ENCODE measurements around the gene RELA. TPM values are rescaled to one million over a fixed set of nuclear protein-coding genes. Genes with fewer than 3 reads are reported as not detected.
A peak's percentile ranks its signal among the peaks of the same experiment; 100 is the strongest.

RELA gene
- total and polyA plus RNA-seq, 2 of the 13 experiments (the other 11 are each of a cell fraction or from before 2014, with no cell fraction given) = 21.4 to 40.5 TPM

- TF ChIP-seq HBP1 (CRISPR knock-in tag; IDR thresholded peaks at IDR 0.05; ENCODE audit: low read depth) (0 out of 2 replicates have a peak, but pooled peaks have one; percentile 16), DMAP1 (CRISPR knock-in tag; IDR thresholded peaks at IDR 0.05) (no peak), ELF3 (CRISPR knock-in tag; IDR thresholded peaks at IDR 0.05) (peak; percentile 53; the same call in 1 of the 2 replicates), ONECUT2 (CRISPR knock-in tag; IDR thresholded peaks at IDR 0.05) (no peak), PLSCR1 (CRISPR knock-in tag; IDR thresholded peaks at IDR 0.05; ENCODE audit: borderline replicate concordance) (no peak), MED8 (CRISPR knock-in tag; IDR thresholded peaks at IDR 0.05; ENCODE audit: insufficient replicate concordance) (no peak), ZNF512 (CRISPR knock-in tag; IDR thresholded peaks at IDR 0.05) (no peak), HNF4G (IDR thresholded peaks at IDR 0.05; ENCODE audit: borderline replicate concordance, low read depth, low read length) (no peak), HNF4G (CRISPR knock-in tag; IDR thresholded peaks at IDR 0.05; ENCODE audit: borderline replicate concordance, low read depth) (0 out of 2 replicates have a peak, but pooled peaks have one; percentile 25), CHD4 (IDR thresholded peaks at IDR 0.05; ENCODE audit: borderline replicate concordance, low read length) (no peak; the same call in 1 of the 2 replicates), RBM39 (IDR thresholded peaks at IDR 0.05; ENCODE audit: low read depth, low read length, poor library complexity, severe bottlenecking) (no peak), SOX6 (IDR thresholded peaks at IDR 0.05) (no peak), SOX6 (CRISPR knock-in tag; IDR thresholded peaks at IDR 0.05) (0 out of 2 replicates have a peak, but pooled peaks have one; percentile 4), MTA1 (CRISPR knock-in tag; IDR thresholded peaks at IDR 0.05; ENCODE audit: borderline replicate concordance) (no peak), PHF21A (CRISPR knock-in tag; IDR thresholded peaks at IDR 0.05) (peak; percentile 47), SKIL (CRISPR knock-in tag; IDR thresholded peaks at IDR 0.05; ENCODE audit: borderline replicate concordance) (no peak)
- TF ChIP-seq, protein P1, sequence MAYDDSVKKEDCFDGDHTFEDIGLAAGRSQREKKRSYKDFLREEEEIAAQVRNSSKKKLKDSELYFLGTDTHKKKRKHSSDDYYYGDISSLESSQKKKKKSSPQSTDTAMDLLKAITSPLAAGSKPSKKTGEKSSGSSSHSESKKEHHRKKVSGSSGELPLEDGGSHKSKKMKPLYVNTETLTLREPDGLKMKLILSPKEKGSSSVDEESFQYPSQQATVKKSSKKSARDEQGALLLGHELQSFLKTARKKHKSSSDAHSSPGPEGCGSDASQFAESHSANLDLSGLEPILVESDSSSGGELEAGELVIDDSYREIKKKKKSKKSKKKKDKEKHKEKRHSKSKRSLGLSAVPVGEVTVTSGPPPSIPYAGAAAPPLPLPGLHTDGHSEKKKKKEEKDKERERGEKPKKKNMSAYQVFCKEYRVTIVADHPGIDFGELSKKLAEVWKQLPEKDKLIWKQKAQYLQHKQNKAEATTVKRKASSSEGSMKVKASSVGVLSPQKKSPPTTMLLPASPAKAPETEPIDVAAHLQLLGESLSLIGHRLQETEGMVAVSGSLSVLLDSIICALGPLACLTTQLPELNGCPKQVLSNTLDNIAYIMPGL (CRISPR knock-in tag; IDR thresholded peaks at IDR 0.05; ENCODE audit: borderline replicate concordance in 1 of 2, low read depth in 1 of 2) = peak in 1 of 2 experiments; percentile 33; a peak in 2 of 4 replicates
- TF ChIP-seq, protein P2, sequence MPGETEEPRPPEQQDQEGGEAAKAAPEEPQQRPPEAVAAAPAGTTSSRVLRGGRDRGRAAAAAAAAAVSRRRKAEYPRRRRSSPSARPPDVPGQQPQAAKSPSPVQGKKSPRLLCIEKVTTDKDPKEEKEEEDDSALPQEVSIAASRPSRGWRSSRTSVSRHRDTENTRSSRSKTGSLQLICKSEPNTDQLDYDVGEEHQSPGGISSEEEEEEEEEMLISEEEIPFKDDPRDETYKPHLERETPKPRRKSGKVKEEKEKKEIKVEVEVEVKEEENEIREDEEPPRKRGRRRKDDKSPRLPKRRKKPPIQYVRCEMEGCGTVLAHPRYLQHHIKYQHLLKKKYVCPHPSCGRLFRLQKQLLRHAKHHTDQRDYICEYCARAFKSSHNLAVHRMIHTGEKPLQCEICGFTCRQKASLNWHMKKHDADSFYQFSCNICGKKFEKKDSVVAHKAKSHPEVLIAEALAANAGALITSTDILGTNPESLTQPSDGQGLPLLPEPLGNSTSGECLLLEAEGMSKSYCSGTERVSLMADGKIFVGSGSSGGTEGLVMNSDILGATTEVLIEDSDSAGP (CRISPR knock-in tag; IDR thresholded peaks at IDR 0.05; ENCODE audit: borderline replicate concordance) = peak; percentile 53; the same call in 1 of the 2 replicates
These were observed 24.8 kb downstream of the RELA start, which contains the start of gene SIPA1 (continued) for GRCh38 chr11:65637794-65638419.

Data from HepG2 (cell line).